Measurements from ENCODE around the gene BAIAP2.

DNA sequence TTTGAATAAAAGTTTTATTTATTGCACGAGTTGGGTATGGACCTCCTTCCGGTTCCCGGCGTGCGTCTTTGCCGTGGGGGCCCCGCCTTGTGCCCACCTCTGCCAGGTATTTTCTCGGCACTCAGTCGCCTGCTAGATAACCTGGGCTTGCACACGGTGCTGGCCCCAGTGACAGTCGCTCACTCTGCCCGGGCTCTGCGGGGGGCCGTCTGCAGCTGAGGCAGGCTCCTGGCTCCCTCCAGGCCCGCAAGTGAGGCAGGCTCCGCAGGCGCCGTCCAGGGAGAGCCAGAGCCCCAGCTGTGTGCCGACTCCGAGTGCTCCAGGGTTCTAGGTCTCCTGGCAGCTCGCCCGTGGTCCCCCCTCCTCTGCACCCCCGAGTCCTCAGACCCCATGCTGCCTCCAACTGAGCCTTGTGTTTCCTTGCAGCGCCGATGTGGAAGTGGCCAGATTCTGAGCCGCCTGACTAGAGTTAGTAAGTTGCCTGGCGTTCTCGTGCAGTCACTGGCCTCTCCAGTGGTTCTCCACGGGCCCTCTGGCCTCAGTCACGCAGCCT, 75.6 kb downstream of the BAIAP2 start:
- TF ChIP-seq POLR2AphosphoS5 (IDR thresholded peaks at IDR 0.05; ENCODE audit: borderline replicate concordance, low read depth, low read length) (no peak), FOXP2 (optimal IDR thresholded peaks at IDR 0.05; ENCODE audit: control extremely low read depth, extremely low read length, insufficient read depth) (no peak)
